Thoracic aorta (tissue), 2 donors: Measurements from ENCODE around the gene TEAD1. TPM values are rescaled to one million over a fixed set of nuclear protein-coding genes. Genes with fewer than 3 reads are reported as not detected.

Source experiments
- ATAC-seq: fragments of 150-250 bp; one replicate; pipeline ENCODE4 v1.8.0; 2017; ENCODE audit warnings: low read depth; ENCODE audit not compliant: insufficient number of reproducible peaks, low FRiP score
- DNase-seq: peaks from one replicate; pipeline ENCODE4 v3.0.0-alpha.2; 2020; ENCODE audit warnings: low spot score
- H3K27ac ChIP-seq, 2 donors: fragments of 200-600 bp; sonication (generic); 1 replicate in 1 of 2; 2 replicates in 1 of 2; pipeline ENCODE4 v1.5.1; 2016; ENCODE audit warnings: mild to moderate bottlenecking in 2 of 2, moderate library complexity in 2 of 2
- H3K27me3 ChIP-seq: fragments of 200-600 bp; sonication (generic); replicated peaks from 2 replicates; pipeline ENCODE4 v1.6.0; 2016; ENCODE audit warnings: mild to moderate bottlenecking; ENCODE audit not compliant: insufficient read depth
- H3K36me3 ChIP-seq: fragments of 200-600 bp; sonication (generic); one replicate; pipeline ENCODE4 v1.5.1; 2016
- H3K4me1 ChIP-seq, 2 donors: fragments of 200-600 bp; sonication (generic); 1 replicate in 1 of 2; 2 replicates in 1 of 2; pipeline versions ENCODE4 v1.5.1 to v1.6.0; 2016; ENCODE audit warnings: low read depth in 2 of 2, mild to moderate bottlenecking in 1 of 2; ENCODE audit not compliant: control insufficient read depth in 1 of 2
- H3K4me3 ChIP-seq: fragments of 200-600 bp; sonication (generic); 2 replicates; pipeline ENCODE4 v1.5.1; 2016; ENCODE audit warnings: mild to moderate bottlenecking
- H3K9me3 ChIP-seq: fragments of 200-600 bp; sonication (generic); 2 replicates; pipeline ENCODE4 v1.5.1; 2016
- total RNA-seq, 2 donors: library from RNA; depleted of rRNA; stranded (reverse); fragments of >200 nt; gene quantifications; one replicate each; pipeline versions ENCODE4 v1.1.0 to v1.2.3, GENCODE V29; 2016
- TF ChIP-seq, protein P1 (sequence below): fragments of 200-600 bp; sonication (generic); IDR thresholded peaks from one replicate; pipeline ENCODE4 v1.5.1; 2019; ENCODE audit warnings: antibody characterized with exemption

TEAD1 gene
- total RNA-seq, 2 donors from 2014 or later: 57.3 to 164 TPM

DNA sequence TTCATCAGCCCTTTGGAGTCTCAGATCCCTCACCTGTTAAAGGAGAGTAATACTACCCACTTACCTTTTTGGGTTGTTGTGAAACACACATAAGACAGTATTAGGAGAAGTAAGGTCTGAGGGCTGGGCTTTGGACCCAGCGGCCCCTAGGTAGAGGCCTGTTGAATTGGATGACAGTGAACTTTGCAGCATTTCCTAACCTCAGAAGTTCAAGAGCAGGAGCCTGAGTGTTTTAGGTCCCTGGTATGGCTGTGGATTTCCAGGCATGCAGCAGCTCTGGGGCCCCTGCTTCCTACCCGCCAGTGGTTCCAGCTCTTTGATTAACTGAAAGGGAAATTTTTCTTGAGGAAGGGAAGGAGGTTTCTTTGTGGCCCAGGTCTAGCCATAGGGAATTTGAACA lies 58.9 kb downstream of the TEAD1 start:
- no peaks in the 10 kb centered on the region for H3K36me3 ChIP-seq
- no peak for ATAC-seq
- no peak overlapping the region for H3K27ac ChIP-seq
- TF ChIP-seq, protein P1, sequence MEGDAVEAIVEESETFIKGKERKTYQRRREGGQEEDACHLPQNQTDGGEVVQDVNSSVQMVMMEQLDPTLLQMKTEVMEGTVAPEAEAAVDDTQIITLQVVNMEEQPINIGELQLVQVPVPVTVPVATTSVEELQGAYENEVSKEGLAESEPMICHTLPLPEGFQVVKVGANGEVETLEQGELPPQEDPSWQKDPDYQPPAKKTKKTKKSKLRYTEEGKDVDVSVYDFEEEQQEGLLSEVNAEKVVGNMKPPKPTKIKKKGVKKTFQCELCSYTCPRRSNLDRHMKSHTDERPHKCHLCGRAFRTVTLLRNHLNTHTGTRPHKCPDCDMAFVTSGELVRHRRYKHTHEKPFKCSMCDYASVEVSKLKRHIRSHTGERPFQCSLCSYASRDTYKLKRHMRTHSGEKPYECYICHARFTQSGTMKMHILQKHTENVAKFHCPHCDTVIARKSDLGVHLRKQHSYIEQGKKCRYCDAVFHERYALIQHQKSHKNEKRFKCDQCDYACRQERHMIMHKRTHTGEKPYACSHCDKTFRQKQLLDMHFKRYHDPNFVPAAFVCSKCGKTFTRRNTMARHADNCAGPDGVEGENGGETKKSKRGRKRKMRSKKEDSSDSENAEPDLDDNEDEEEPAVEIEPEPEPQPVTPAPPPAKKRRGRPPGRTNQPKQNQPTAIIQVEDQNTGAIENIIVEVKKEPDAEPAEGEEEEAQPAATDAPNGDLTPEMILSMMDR: no peak
- no peak overlapping the region for H3K4me3 ChIP-seq
- no peaks in the 10 kb centered on the region for H3K9me3 ChIP-seq
- no peak for DNase-seq
- no peaks in the 10 kb centered on the region for H3K27me3 ChIP-seq
- H3K4me1 ChIP-seq: peaks cover 0 to 4% of the 10 kb centered on the region in 2 donors

DNA sequence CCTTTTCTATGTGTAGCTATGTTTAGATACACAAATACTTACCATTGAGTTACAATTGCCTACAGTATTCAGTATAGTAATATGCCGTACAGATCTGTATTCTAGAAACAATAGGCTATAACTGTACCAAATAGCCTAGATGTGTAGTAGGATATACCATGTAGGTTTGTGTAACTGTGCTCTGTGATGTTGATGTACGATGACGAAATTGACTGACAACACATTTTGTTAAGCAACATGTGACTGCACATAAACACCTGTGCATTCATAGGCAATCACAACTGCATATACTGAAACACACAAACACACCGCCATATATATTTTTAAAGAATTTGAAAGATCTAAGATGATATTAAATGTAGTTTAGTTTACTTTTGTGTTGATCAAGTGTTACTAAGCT lies 60.4 kb downstream of the TEAD1 start:
- H3K4me3 ChIP-seq: no peak overlapping the region

DNA sequence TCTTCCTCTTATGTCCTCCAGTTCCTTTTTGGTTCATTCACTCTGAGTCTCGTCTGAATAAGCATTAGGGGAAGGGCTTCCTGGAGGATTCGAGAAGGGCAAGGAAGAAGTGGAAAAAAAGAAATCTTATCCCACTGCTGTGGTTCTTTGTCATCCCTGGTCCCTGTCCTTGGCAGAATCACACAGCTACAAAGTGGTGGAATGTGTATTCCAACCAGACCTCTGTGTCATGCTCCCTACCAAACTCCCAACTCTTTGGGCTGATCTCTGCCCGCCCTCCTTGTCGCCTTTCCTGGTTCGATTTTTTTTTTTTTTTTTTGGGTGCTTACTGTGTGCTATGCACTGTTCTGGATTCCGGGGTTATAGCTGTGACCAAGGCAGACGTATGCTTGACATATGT lies 61.0 kb downstream of the TEAD1 start:
- Histone ChIP-seq H3K9me3 (no peaks in the 10 kb centered on the region), H3K27ac (no peak overlapping the region), H3K4me3 (no peak overlapping the region), H3K4me1 (no peaks in the 10 kb centered on the region), H3K27me3 (no peaks in the 10 kb centered on the region), H3K36me3 (no peaks in the 10 kb centered on the region)
- TF ChIP-seq, protein P1: no peak
- ATAC-seq (no peak), DNase-seq (no peak)

More for the DNA sequence above, 60.4 kb downstream of the TEAD1 start:
- Histone ChIP-seq H3K4me1 (no peaks in the 10 kb centered on the region), H3K9me3 (no peaks in the 10 kb centered on the region), H3K27me3 (no peaks in the 10 kb centered on the region), H3K27ac (no peak overlapping the region), H3K36me3 (no peaks in the 10 kb centered on the region)
- DNase-seq: no peak
- TF ChIP-seq, protein P1: no peak
- ATAC-seq: no peak

DNA sequence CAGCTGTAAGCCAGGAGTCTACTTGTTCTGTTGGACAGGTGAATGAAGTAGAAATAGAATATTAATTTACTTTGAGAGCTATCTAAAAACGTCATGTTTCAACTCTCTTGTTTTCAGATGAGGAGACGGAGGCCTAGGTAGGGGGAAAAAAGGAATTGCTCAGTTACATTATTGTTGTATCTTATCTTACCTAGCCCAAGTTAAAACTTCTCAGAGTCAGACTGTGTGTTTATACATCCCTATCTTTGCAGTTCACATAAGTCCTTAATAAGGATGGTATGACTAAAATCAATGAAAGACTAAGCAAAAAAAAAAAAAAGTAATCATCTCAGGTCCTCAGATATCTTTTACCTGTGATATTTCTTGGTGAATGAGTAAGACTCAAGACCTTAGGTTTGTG lies 62.8 kb downstream of the TEAD1 start:
- Histone ChIP-seq H3K4me1 (no peaks in the 10 kb centered on the region), H3K9me3 (no peaks in the 10 kb centered on the region), H3K4me3 (no peak overlapping the region), H3K27me3 (no peaks in the 10 kb centered on the region), H3K27ac (no peak overlapping the region), H3K36me3 (no peaks in the 10 kb centered on the region)
- TF ChIP-seq, protein P1: no peak
- no peak for DNase-seq
- no peak for ATAC-seq

DNA sequence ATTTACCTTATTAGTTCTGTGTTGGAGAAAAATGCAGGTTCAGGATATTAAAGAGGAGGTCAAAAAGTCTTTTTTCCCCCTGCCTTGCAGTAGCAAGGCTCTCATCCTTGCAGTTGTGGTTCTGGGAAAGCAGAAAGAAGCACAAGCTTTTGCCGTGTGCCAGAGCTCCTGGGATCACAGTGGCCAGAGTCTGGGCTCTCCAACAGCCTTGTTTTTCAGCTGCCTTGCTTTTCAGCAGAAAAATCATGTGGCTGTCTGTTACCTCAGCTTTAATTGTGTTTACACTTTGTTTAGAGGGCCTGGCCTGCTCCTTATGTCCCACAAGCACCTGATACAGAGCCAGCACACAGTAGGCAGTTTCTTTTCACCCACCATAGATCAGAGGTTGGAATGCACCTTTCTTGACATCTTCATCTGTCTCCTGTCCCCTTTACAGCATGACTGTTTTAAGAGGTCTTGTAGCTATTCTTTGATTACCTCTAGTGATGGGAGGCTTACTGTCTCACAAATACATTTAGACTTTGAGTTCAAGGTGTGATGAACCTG lies 67.5 kb downstream of the TEAD1 start:
- H3K9me3 ChIP-seq: no peaks in the 10 kb centered on the region
- no peak overlapping the region for H3K4me3 ChIP-seq
- H3K27ac ChIP-seq: no peak overlapping the region
- TF ChIP-seq, protein P1: no peak
- H3K27me3 ChIP-seq: no peaks in the 10 kb centered on the region
- H3K4me1 ChIP-seq: peaks cover 4 to 6% of the 10 kb centered on the region in 2 donors
- DNase-seq (no peak), ATAC-seq (no peak)
- H3K36me3 ChIP-seq: no peaks in the 10 kb centered on the region
